Stimulated activated CD8-positive, alpha-beta memory T cell treated with anti-CD3 and anti-CD28 coated beads, Interleukin-15, amount 100 ng/mL, for 1 hour (primary cell): Measurements from ENCODE around the gene STK39.

Experiments used
- DNase-seq: peaks from one replicate; pipeline ENCODE4 v3.0.0-alpha.2; 2020; ENCODE audit warnings: low read depth

The STK39 gene

DNA sequence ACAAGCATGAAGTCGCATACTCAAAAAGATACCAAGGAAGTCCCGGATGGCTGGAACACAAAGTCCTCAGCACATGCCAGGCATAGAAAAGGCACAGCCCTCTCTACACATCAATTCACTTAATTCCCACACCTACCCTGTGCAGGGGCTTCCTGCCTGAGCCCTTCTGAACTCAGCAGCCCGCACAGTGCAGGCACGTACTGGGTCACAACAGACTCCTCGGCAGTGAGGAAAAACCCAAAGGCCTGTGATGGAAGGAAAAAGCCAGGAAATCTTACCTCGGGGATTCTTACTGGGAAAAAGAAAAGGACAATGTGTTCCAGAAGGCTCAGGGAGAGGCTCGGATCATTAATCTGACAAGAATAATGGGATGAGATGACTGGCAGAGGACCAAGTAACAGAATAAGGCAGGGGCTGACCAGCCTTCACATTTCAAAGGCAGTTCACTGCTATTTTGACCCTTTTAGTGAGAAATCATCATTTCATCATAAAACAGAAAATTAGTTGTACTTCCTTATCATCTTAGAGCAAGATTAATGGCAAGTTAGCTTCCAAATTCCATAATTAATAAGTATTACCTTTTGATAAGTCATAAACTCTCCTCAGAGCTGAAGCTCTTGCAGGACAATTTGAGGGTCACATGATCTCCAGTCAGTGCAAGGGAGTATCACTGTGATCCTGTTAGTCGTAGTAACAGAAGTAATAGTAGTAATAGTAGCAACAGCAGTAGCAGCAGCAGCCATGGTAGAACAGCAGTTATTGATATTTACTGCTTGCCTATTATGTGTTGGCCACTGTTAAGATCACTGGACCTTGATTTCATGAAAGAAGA lies 87.4 kb downstream of the STK39 start:
- no peak for DNase-seq

DNA sequence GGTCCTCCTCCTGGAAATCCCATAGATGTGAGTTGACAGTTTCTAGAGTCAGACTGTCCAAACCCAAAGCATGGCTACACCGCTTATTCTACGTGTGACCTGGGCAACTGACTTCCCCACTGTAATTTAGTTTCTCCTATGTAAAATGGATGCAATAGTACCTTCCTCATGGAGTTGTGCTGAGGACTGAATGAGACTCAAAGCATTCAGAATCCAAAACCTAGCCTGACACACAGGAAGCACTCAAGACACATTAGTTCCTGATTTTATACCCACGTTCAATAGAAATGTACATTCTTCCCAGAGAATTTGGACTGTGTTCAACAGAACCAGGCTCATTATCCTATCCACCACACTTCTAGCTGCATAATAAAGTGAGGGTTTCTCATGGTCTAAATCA lies 88.8 kb downstream of the STK39 start:
- DNase-seq: no peak

GRCh38 chr2:168157926-168158325 lies 89.5 kb downstream of the STK39 start:
- DNase-seq: no peak

- no peak for DNase-seq
These were observed 90.3 kb downstream of the STK39 start for GRCh38 chr2:168157070-168157469.

DNA sequence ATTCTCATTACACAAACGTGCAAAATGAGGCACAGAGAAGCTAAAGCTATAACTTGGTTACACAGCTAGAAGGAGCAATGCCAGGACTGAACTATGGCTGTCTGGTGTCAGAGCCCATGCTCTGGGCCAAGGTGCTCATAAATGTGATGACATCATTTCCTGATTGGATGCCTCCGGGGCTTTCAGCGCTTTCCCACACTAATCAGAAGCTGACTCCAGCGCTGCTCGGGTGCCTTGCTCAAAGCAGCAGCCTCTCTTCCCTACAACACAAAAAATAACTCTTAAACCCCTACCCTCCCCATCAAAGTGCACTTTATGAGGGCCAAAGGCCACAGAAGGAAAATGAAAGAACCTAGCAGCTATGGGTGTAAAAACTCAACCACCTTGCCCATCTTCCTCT lies 90.7 kb downstream of the STK39 start:
- DNase-seq: no peak

GRCh38 chr2:168155680-168156079 lies 91.7 kb downstream of the STK39 start:
- no peak for DNase-seq

DNA sequence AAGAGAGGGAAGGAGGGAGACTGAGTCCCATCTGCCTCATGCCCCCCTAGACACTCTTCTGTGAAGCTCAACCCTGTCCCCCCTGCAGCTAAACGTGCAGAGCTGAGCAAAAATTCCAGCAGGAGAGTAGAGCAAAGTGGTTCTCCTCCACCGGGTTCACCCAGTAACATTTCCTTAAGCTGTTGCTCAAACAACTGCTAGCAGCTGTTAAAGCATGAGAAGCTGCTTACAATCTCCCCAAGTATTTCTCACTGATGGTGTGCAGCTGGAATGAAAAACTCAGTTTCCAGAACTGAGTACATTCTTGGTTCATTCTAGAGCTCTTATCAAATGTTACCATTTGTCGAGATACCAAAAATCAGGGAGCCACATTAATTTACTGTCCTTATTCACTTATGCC lies 92.3 kb downstream of the STK39 start:
- no peak for DNase-seq

GRCh38 chr2:168152902-168153530 lies 94.4 kb downstream of the STK39 start:
- DNase-seq: no peak

GRCh38 chr2:168149986-168150385 lies 97.4 kb downstream of the STK39 start:
- DNase-seq: no peak

DNA sequence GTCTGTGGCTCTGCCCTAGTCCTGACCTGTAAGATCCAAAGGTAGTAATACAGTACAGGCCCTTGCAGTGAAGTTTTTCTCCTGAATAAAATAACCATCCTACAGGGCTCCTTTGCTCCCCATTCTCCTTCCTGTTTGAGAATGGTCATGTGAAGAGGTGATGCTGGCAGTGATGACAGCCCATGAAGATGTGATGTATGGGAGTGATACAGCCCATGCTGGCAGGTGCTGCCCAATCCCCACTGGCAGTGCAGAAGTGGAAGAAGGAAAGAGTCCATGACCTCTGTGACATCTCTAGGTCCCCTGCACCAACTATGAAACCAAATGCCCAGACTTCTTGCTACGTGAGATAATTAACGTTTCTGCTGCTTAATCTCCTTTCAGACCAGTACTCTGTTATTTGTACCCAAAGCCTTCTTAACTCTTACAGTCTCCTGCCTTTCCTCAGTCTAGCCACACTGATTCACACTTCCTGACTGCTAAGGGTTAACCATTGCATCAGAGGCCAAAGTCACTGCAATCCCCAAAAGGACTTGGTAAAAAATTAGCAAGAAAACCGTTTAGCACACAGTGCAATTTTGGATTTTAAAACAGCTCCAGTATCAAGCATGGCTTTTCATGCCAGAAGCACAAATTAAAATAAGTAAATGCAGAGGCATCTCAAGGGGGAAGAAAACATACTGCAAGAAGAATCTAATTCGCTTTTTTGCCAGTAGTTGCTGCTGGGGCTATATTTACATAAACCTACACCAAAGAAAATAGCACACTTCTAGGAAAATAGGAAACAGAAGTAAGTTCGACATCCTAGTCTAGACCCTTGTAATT lies 98.0 kb downstream of the STK39 start:
- no peak for DNase-seq

DNA sequence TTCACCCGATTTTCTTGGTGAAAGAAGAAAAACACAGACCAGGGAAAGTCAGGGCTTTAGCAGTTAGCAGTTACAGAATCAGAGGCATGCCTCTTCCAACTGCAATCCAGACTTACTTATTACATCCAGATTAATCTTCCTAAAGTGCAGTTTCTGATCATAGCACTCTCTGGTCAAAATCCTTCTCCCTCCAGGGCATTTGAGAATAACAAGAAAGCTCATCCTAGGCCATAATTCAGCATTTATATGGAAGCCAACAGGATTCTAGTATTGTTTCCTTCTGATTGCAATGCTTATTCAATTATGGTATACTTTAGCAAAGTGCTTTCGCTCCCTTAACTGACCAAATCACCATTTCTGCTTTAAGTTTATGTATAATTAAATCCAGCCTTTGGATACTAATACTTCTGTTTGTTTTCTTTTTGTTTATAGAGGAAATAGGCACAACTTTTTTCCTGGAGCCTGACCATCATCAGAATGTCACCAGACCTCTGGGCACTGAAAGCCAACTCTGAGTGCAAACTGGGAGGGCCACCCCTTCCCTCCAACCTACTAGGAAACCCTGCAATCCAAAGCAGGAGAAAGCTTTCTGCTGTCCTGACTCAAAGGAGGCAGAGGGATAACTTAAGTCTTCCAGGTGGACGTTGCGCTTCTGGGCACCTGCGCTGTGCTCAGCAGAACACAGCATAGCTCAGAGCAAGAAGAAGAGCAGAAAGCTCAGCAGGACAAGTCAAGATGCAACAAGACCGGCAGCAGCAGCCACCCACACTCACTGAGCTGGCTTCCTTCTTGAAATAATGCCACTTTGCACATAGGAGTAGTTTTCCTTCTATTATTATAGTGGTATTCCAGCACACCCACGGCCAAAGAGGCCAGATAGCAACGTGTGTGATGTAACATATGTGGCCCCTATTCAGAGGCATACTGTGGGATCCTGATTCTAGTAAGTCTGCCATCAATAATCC lies 99.3 kb downstream of the STK39 start:
- no peak for DNase-seq

GRCh38 chr2:168146892-168147810 lies 100.2 kb downstream of the STK39 start:
- DNase-seq: no peak

DNA sequence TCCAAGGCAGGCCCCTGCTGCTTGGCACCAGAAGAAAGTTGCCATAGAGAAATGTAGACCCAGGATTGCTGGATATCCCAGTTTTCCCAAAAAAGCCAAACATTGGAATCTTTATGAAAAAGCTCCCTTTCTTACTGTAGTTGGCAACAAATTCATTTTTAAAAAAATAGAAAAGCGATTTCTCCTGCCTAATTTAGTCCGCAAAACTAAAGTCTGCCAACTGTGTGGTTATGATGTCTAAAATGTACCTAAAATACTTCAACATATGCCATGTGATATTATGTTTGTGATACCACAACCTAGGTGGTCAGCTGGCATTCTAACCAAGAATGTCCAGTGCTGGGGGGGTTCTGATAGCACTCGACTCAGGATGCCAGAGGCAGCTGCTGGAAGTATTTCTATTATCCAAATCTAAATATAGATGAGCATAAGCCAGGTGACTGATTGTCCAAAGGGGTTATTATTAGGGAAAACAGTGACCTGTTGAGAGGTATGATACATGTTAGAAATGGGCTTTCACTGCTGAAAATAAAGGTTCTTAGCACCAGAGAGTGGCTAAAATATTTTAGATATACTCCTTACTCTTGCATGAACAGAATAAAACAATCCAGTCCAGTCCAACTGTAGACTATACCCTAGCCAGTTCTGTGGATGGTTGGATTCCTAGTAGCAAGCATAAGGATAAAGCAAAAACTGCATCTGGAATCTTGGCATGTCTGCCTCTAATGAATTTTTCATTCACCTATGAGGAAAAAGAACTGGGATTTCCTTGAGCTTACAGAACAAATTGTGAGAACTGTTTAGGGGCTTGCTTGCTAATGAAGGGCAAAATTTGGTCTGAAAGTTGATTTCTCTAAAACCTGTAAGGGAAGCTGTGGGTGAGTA lies 101.7 kb downstream of the STK39 start:
- no peak for DNase-seq

DNA sequence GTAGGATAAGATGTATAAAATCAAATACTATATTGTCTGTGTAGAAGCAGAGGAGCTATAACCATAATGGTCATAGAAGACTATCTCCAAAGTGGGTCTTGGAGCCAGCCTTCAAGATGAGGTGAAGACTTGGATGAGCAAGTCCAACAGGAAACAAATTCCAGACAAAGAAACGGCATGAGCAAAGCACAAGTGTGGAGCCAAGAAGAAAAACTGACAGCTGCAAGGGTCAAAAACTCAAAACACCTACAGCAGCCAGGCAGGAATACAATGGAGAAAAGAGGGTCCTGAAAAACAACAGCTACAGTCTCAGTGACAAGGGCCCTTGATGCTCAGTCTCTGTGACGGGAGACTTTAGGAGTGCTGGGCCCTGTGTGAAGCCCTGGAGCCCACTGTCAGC lies 102.4 kb downstream of the STK39 start:
- no peak for DNase-seq

GRCh38 chr2:168143813-168144212 lies 103.6 kb downstream of the STK39 start:
- DNase-seq: no peak

DNA sequence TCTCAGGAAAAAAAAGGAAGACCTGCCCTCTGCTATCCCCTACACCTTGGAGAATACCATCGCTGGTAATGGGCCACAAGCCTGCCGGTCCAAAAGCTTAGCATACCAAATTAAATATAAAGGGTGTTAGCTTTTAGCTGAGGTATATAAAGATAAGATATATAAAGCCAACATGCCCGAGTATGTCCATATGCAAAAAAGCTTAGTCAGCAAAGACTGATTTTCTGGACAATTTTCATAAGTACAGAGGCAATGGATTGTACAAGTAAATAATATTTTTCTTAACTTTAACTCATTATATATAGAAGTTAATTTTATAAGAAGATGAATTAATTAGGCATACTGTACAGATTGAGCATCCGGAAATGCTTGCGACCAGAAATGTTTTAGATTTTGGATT lies 106.5 kb downstream of the STK39 start:
- DNase-seq: no peak

DNA sequence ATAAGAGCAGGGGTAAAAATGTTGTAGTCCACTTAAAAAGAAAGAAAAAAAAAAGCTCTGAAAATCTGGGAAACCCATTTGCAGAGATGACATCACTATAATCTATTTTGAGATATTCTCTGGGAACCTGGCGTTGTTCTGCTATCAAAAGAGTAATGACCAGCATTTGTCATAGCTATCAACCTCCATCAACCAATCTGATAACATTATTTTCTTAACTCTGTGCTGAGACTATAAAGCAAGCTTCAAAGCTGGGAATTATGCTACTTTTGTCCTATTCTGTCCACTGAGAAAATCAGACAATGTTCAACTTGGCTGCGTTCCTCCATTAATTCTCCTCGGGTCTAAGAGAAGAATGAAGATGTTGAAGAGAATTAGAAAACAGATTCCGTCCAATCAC lies 107.5 kb downstream of the STK39 start:
- no peak for DNase-seq

GRCh38 chr2:168138901-168139300 lies 108.5 kb downstream of the STK39 start:
- no peak for DNase-seq

- DNase-seq: no peak
These were observed 109.0 kb downstream of the STK39 start for GRCh38 chr2:168138374-168138773.
